Activated naive CD8-positive, alpha-beta T cell (primary cell): ENCODE measurements around the gene RASSF1.
A peak's percentile ranks its signal among the peaks of the same experiment; 100 is the strongest.

Experiments
- H3K27ac Mint-ChIP-seq: one replicate; pipeline ENCODE4 v1.8.0; 2021; ENCODE audit warnings: mixed read lengths
- H3K27me3 Mint-ChIP-seq: one replicate; pipeline ENCODE4 v1.8.0; 2021; ENCODE audit warnings: mixed read lengths
- H3K36me3 Mint-ChIP-seq: one replicate; pipeline ENCODE4 v1.8.0; 2021; ENCODE audit warnings: mixed read lengths
- H3K4me1 Mint-ChIP-seq: one replicate; pipeline ENCODE4 v1.8.0; 2021; ENCODE audit warnings: low read depth, mixed read lengths
- H3K4me3 Mint-ChIP-seq: one replicate; pipeline ENCODE4 v1.8.0; 2021; ENCODE audit warnings: mild to moderate bottlenecking, mixed read lengths
- H3K9me3 Mint-ChIP-seq: one replicate; pipeline ENCODE4 v1.8.0; 2021; ENCODE audit warnings: low read depth, mixed read lengths

RASSF1 gene

DNA sequence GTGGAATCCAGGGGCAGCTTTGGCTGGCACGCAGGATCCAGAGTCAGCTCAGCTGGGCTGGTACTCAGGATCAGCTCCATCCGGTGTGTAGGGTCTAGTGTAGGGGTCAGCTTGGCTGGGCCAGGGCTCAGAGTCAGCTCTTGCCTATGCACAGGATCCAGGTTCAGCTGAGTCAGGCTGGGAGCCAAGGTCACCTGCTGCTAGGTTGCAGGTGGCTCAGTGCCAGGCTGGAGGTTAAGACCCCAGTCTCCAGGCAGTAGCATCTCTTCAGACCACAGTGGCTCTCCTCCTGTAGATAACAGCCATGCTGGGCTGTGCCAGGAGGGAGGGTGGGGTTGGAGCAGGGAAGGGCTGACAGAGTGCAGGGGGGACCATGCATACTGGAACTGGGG lies 43.3 kb downstream of the RASSF1 start:
- H3K27ac Mint-ChIP-seq: no peak overlapping the region

DNA sequence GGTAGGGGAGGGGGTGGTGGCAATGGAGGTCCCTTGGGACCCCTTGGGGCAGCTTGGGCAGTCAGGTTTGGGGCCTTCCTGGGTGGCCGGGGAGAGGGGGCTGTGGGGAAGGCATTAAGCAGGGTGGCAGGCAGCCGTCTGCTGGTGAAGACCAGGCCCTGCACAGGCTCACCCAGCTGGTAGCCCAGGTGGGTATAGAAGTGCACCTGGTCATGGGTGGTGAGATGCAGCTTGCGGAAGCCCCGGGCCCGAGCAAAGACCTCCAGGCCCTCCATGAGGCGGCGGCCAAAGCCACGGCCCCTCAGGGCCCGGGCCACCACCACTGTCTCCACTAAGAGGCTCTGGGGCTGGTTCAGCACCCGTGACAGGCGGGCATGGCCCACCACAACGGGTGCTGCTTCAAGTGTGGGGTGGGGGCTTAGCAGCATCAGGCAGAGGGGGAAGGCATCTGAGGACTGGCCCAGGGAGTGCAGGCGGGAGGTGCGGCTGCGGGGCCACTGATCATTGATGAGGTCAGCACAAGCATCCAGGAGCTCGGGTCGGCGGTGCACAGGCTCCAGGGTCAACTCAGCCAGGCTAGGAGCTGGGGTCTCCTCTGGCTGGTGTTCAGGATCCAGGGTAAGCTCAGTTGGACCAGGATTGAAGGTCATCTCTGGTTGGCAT lies 43.8 kb downstream of the RASSF1 start:
- H3K4me3 Mint-ChIP-seq: peak overlapping the region; percentile 25
- no peaks in the 10 kb centered on the region for H3K27me3 Mint-ChIP-seq
- H3K36me3 Mint-ChIP-seq: no peaks in the 10 kb centered on the region
- H3K4me1 Mint-ChIP-seq: peaks cover 30% of the 10 kb centered on the region
- no peaks in the 10 kb centered on the region for H3K9me3 Mint-ChIP-seq
- H3K27ac Mint-ChIP-seq: no peak overlapping the region

More for the DNA sequence above, 43.3 kb downstream of the RASSF1 start:
- H3K4me1 Mint-ChIP-seq: peaks cover 29% of the 10 kb centered on the region
- H3K27me3 Mint-ChIP-seq: no peaks in the 10 kb centered on the region
- no peaks in the 10 kb centered on the region for H3K9me3 Mint-ChIP-seq
- H3K4me3 Mint-ChIP-seq: peak overlapping the region; percentile 97
- no peaks in the 10 kb centered on the region for H3K36me3 Mint-ChIP-seq

DNA sequence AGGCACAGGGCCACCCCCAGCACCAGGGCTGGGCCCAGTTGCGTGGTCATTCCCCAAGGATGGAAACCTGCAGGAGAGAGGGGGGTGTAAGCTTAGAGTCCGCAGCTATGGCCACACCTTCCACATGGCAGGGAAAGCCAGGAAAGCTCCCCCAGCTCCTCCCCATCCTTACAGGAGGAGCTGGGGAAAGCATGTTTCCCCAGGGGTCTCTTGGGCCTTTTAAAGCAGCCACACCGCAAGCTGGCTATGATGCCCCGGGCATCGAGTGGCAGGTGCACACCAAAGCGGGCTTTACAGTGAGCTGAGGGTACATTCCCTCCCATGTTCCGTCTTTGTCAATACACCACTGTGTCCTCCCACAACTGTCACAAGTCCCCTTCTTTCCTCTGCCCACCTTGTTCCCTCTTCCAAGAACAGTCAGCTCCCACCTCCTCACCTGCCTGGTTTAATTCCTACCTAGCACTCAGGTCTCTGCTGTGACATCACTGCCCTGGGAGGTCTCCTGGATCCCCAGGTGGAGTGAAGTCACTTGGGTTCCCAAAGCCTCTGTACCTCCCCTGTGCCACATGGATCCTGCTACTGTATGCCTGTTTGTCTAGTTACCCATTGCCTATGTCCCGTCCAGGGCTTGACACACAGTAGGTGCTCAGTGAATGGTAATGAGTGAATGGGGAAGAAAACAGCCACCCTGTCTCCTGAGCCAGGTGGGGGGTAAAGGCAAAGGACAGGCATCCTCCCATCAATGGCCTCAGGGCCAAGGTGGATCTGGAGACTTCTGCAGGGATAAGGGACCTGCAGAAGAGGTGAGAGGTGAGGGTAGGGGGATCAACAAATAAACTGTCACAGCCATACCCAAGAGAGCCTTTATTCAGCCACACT lies 44.8 kb downstream of the RASSF1 start:
- Mint-ChIP-seq H3K36me3 (peaks cover 5% of the 10 kb centered on the region), H3K4me1 (peaks cover 33% of the 10 kb centered on the region), H3K9me3 (no peaks in the 10 kb centered on the region), H3K27me3 (no peaks in the 10 kb centered on the region), H3K4me3 (no peak overlapping the region), H3K27ac (peak overlapping the region; percentile 50)

DNA sequence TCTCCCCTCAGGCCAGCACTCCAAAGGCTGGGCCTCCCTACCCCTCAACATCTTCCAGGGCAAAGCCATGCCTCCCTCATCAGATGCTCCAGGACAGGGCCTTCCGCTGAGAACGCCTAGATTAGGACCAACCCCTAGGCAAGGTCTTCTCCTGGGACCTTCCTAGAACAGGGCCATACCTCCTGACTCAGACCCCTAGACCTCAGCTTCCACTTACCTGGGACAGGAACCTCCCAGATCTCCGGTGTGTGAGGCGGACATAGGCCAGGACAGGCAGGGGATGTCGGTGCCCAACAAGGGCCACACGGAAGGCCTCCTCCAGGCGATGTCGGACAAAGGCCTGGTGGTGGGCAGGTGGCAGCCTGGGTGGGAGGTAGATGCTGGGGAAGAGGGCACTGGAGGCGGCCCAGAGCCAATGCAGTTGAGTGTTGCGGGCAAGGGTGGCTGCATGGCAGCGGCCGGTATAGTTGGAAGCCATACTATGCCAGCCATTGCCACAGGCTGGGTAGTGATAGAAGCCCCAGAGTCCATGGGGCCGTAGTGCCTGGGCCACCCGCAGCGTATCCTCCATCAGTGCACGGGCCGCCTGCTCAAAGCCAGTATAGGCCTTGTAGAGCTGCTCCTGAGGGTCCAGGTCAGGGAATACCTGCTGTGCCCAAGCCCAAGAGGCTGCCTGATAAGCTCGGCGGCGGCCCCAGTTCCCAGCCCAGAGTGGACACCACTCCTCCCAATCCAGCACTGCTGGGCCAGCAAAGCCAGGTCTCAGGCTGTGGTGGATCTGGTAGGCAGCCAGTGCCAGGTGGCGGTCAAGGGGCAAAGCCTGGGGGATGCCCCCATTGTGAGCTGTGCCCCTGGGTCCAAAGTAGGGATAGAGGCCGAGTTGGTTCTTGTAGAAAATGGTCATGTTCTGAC lies 45.9 kb downstream of the RASSF1 start:
- Mint-ChIP-seq H3K27me3 (no peaks in the 10 kb centered on the region), H3K4me1 (peaks cover 28% of the 10 kb centered on the region), H3K36me3 (peaks cover 5% of the 10 kb centered on the region), H3K9me3 (no peaks in the 10 kb centered on the region), H3K27ac (no peak overlapping the region), H3K4me3 (no peak overlapping the region)

DNA sequence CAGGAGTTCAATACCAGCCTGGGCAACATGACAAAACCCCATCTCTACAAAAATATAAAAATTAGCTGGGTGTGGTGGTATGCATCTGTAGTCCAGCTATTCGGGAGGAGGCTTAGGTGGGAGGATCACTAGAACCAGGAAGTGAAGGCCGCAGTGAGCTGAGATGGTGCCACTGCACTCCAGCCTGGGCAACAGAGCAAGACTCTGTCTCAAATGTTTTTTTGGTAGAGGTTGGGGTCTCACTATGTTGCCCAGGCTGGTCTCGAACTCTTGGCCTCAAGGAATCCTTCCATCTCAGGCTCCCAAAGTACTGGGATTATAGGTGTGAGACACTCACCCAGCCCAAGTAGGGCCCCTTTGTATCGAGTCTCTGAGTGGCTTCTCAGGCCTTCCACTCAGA lies 46.5 kb downstream of the RASSF1 start:
- H3K9me3 Mint-ChIP-seq: no peaks in the 10 kb centered on the region
- H3K27me3 Mint-ChIP-seq: no peaks in the 10 kb centered on the region
- H3K4me1 Mint-ChIP-seq: peaks cover 25% of the 10 kb centered on the region
- H3K36me3 Mint-ChIP-seq: peaks cover 5% of the 10 kb centered on the region
- no peak overlapping the region for H3K4me3 Mint-ChIP-seq
- no peak overlapping the region for H3K27ac Mint-ChIP-seq

DNA sequence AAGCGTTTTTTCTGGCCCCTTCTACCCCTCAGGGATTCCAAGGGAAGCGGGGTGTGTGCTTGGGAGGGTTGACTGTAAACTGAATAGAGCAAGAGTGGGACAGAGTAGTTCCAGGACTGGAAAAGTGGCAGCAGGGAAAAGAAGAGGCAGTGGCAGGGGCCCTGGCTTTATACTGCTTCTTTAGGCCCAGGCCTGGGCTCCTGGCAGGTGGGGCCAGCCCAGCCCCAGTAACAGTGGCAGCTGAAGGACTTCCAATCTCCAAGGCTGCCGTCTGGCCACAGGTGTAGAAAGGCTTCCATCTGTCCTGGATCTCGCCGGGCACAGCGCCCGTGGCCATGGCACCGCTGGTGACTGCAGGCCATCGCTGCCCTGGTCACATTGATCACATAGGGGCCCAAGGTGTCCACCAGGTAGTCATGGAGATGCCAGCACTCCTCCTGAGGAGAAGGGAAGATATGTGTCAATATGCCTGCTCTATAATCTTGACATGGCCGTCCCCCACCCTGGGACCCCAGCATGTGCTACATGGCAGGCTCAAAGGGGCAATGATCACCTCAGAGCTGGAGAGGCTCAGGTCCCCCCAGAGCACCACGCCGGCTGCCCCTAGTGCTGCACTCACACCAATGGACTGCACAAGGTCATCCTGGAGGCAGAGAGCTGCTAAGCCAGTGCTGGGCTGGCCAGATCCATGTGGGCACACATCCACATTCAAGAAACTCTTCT lies 47.4 kb downstream of the RASSF1 start:
- Mint-ChIP-seq H3K4me1 (peaks cover 24% of the 10 kb centered on the region), H3K27me3 (no peaks in the 10 kb centered on the region), H3K27ac (peak overlapping the region; percentile 90), H3K36me3 (peaks cover 5% of the 10 kb centered on the region), H3K4me3 (peak overlapping the region; percentile 98), H3K9me3 (no peaks in the 10 kb centered on the region)

DNA sequence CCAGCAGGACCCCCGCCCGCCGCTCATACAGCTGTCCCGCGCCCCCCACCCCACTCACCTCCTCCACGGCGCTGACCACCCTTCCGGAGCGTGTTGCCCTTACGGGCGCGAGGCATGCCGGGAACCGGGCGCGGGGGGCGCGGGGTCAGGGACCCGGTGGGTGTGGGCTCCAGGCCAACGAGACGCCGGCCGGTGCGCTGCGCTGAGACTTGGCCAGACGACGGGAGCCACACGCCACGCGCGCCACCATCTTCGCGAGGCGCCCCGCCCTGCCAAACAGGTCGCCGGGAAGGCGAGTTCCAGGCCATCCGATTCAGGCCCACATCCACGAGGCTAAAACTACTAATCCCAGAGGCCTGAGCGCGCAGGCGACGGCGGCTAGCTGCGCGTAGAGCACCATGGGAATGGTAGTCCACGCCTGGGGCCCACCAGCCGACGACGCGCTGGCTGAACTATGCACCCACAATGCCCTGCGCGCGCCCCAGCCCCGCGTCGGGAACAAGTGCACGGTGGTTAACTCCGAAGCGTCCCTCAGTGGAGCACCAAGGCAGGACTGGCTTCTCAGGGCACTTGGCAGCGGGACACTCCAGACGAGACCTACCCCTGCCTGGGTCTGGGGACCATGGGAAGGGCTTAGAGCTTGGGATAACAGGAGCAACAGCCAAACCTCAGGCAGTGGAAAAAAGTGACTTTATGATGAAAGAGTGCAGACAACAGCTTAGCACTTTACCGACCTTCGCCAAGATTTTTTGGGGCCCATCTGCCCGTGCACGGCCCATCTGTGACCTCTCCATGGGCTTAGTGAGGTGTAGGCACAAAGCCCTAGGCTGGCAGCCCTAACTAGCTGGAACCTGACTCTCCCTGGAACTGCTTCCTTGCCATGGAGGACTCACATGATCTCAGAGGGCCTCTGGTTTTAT lies 48.2 kb downstream of the RASSF1 start, which contains the start of gene IFRD2:
IFRD2 (minus strand) TSS at position 271 of the 920 bp plus-strand sequence; CDS start at position 116, 155 bp downstream.
- Mint-ChIP-seq H3K9me3 (no peaks in the 10 kb centered on the region), H3K4me3 (peak within 1 kb of the TSS; percentile 98), H3K27ac (peak within 1 kb of the TSS; percentile 94), H3K36me3 (peaks cover 5% of the 10 kb centered on the region), H3K27me3 (no peaks in the 10 kb centered on the region), H3K4me1 (peaks cover 16% of the 10 kb centered on the region)

DNA sequence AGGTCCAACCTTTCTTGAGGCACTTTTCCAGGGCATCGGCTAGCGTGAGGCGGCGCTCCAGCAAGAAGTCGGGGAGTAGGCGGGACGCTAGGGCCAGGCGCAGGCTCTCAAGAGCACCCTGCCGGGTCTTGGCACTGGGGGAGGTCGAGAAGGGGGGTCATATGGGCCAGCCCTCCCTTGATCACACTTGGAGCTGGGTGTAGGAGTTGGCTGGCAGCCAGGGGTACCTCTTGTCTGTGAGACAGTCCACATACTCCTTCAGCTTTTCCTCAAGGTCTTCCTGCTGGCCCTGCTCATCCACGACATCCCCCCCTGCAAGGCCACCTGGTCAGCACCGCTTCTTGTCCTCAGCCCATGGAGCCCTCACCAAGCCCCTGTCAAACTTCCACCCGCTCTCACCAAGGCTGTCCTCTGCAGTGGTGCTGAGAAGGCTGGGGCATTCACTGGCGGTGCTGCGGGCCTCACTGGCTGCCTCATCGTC lies 50.4 kb downstream of the RASSF1 start:
- H3K9me3 Mint-ChIP-seq: no peaks in the 10 kb centered on the region
- H3K27me3 Mint-ChIP-seq: no peaks in the 10 kb centered on the region
- H3K27ac Mint-ChIP-seq: peak overlapping the region; percentile 22
- H3K4me1 Mint-ChIP-seq: peaks cover 16% of the 10 kb centered on the region
- H3K36me3 Mint-ChIP-seq: peaks cover 5% of the 10 kb centered on the region
- peak overlapping the region; percentile 98 for H3K4me3 Mint-ChIP-seq

DNA sequence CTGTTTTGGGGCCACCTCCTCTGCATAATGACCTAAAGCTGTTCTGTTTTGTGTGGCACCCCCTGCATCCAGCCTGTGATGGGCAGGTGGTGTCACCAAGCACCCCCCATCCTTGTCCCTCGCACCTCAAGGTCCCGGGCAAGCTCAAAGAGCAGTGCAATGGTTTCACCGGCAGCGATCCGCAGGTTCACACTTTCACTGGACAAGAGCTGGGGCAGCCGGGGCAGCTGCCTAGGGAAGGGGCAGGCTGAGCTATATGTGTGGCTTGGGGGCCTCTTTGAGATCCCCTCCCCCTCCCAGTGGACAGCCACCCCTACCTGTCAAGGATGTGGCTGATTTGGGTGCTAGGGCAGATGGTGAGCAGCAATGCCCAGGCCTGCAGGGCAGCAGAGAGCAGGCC lies 51.5 kb downstream of the RASSF1 start:
- no peaks in the 10 kb centered on the region for H3K9me3 Mint-ChIP-seq
- no peaks in the 10 kb centered on the region for H3K27me3 Mint-ChIP-seq
- peaks cover 5% of the 10 kb centered on the region for H3K36me3 Mint-ChIP-seq
- peak overlapping the region; percentile 98 for H3K4me3 Mint-ChIP-seq
- H3K27ac Mint-ChIP-seq: no peak overlapping the region
- H3K4me1 Mint-ChIP-seq: peaks cover 16% of the 10 kb centered on the region

DNA sequence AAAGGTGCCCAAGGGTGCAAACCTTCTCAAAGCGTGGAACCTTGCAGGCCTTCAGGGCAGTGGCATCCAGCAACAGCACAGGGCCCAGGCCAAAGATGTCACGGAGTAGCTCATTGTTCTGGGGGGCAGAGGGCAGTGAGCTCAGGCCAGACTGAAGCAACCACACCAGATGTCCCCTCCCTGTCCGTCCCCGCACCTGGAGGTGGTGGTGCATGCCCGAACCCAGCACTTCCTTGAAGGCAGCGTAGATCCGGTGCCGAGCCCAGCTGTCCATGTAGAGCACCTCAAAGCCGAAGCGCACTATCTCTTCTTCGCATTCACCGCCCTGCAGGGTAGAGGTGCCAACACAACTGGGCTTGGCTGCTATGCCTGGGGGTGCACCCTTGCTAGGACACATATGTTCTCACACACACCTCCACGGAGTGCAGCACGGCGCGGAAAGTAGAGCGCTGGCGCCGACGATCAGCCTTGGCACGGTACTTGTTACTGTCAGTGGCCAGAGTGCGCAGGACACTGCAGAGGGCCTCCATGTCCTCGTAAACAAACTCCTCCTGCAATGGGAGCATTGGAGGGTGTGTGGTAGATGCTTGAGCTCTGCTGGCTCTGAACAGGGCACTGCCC lies 52.1 kb downstream of the RASSF1 start:
- Mint-ChIP-seq H3K4me1 (peaks cover 15% of the 10 kb centered on the region), H3K27ac (no peak overlapping the region), H3K27me3 (no peaks in the 10 kb centered on the region), H3K36me3 (peaks cover 5% of the 10 kb centered on the region), H3K4me3 (peak overlapping the region; percentile 98), H3K9me3 (no peaks in the 10 kb centered on the region)

DNA sequence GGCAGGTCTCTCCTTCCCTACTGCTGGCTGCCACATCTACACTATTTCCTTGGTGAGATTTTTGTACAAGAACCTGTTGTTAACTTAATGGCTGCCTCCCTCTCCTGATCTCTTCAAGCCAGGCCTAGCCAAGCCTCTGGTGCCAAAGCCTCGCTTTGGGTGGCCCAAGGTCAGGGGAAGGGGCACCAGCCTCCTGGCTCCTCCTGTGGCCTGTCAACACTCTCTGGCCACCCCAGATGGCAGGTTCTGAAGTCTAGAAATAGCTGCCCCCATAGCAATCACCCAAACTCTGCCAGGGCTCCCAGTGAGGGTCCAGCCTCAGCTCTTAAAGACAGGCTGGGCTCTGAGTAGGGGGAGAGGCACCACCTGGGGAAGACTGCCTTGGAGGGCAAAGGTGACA lies 53.4 kb downstream of the RASSF1 start:
- no peak overlapping the region for H3K27ac Mint-ChIP-seq
- peaks cover 5% of the 10 kb centered on the region for H3K36me3 Mint-ChIP-seq
- no peaks in the 10 kb centered on the region for H3K9me3 Mint-ChIP-seq
- H3K4me1 Mint-ChIP-seq: peaks cover 8% of the 10 kb centered on the region
- no peaks in the 10 kb centered on the region for H3K27me3 Mint-ChIP-seq
- H3K4me3 Mint-ChIP-seq: no peak overlapping the region

DNA sequence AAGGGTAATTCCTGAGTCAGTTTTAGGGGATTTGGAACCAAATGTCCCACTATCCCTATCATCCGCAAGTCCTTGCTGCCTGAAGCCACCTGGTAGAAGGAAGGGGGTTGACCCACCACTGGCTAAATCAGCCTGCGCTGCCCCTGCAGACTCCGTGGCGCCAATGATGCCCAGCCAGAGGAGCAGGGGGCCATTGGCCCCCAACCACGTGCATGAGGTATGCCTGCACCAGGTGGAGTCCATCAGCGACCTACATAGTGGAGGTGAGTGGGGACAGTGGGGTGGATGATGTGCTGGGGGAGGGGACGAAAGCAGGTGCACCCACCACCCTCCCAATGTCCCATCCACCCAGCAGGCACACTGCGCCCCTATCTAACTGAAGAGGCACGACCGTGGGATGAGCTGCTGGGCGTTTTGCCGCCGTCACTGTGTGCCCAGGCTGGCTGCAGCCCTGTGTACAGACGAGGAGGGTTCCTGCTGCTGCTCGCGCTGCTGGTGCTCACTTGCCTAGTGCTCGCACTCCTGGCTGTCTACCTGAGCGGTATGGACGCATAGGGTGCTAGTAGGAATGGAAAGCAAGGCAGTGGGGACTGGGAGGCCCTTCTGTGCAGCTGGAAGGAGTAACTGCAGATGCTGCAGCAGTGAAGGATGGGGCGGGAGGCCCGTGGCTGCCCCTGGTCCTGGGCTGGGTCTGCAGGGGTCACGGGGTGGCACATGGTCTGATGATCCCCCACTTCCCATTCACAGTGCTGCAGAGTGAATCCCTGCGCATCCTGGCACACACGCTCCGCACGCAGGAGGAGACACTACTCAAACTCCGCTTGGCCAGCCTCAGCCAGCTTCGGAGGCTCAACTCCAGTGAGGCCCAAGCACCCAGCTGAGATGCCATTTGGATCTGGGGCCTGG lies 54.1 kb downstream of the RASSF1 start:
- Mint-ChIP-seq H3K36me3 (peaks cover 5% of the 10 kb centered on the region), H3K4me1 (peaks cover 8% of the 10 kb centered on the region), H3K27me3 (no peaks in the 10 kb centered on the region), H3K4me3 (no peak overlapping the region), H3K9me3 (no peaks in the 10 kb centered on the region), H3K27ac (no peak overlapping the region)
